Measurements from ENCODE around the gene CCDC59.

GRCh38 chr12:82357845-82358199 is 365 bp downstream of the CCDC59 start:
- TF ChIP-seq, protein P1, sequence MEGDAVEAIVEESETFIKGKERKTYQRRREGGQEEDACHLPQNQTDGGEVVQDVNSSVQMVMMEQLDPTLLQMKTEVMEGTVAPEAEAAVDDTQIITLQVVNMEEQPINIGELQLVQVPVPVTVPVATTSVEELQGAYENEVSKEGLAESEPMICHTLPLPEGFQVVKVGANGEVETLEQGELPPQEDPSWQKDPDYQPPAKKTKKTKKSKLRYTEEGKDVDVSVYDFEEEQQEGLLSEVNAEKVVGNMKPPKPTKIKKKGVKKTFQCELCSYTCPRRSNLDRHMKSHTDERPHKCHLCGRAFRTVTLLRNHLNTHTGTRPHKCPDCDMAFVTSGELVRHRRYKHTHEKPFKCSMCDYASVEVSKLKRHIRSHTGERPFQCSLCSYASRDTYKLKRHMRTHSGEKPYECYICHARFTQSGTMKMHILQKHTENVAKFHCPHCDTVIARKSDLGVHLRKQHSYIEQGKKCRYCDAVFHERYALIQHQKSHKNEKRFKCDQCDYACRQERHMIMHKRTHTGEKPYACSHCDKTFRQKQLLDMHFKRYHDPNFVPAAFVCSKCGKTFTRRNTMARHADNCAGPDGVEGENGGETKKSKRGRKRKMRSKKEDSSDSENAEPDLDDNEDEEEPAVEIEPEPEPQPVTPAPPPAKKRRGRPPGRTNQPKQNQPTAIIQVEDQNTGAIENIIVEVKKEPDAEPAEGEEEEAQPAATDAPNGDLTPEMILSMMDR (IDR thresholded peaks at IDR 0.05) = no peak
- TF ChIP-seq POLR2A (IDR thresholded peaks at IDR 0.05) = no peak

All from esophagus squamous epithelium (tissue), 4 donors.